ENCODE results near the gene TNFAIP3.

The TNFAIP3 gene

DNA sequence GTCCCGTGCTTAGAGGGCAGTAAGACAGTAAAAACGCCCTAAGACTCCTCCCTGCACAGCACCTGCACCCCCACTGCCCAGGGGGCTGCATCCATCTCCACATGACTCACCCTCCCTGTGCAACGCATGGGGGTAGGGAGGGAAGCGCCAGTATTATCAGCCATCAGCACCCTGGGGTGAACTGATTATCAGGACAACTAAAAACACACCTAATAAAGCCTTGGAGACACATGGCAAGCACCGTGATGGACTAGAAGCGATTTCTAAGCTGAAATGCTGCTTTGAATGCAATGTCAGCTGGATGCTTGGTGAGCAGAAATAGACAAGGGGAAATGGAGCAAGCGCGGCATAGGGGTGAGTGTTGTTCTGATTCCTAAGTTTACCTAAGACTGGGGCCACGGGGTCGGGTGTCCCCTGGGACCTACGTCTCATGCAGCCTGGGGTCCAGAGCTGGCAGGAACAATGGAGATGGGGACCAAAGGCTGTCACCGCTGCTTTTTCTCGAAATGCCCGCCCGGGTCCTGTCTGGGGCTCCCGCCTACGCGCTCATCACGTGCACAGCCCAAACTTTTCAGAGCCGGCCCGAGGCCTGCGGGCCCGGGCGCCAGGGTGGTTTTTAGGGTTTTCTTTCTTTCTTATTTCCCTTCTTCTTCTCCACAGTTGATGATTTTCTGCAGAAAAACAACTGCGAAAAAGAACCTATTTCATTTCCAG is 702 bp upstream of the TNFAIP3 start:
- Histone ChIP-seq H3K9me3 (ENCODE audit: low read depth, low read length) (no peaks in the 10 kb centered on the region), H3K36me3 (ENCODE audit: insufficient read depth, low read length) (no peaks in the 10 kb centered on the region), H3K27ac (no peak overlapping the region), H3K4me3 (peak overlapping the region; percentile 91), H3K9ac (ENCODE audit: insufficient read length) (no peak overlapping the region)
- no peak for DNase-seq (ENCODE audit: low read depth, low spot score)
- TF ChIP-seq EZH2 (IDR thresholded peaks at IDR 0.05) (no peak), FOXP2 (optimal IDR thresholded peaks at IDR 0.05; ENCODE audit: control extremely low read depth, extremely low read length, insufficient read depth) (no peak), POLR2AphosphoS5 (IDR thresholded peaks at IDR 0.05; ENCODE audit: borderline replicate concordance, low read depth, low read length) (no peak)

DNA sequence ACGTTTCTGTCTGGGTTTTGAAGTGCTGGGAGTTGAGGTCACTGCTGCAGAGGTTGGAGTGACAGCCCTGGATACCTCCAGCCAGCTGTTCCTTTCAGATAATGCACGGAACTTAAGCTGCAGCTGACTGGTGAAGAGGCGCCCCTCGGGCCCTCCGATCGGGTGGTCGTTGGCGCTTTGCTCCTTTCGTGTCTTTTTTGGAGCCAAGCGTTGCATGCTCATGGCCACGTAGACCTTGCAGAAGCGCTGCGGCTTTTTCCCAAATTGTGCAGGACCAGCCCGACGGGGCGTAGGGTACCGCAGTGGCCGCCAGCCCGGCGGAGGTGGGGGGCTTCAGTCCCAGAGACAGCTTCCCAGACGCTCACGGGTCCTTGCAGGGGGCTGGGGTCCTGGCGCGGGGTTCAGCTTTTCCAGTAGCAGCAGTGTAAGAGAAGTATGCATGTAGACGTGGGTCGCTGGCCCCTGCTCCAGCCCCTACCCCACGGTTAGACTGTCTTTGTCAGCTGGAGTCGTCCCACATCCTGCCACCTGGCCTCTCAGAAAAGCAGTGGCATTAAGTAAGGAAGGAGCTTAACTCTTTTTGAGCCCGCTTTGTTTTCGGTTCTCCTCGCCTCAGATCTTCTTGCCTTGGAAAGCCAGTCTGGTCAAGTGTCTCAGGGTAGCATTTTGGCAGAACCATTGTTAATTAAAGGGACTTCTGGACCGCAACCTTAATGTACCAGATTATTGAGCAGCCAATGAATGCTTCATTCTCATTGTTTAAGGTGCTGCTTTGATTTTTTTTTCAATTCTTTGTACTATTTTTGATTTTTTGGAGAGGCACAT is 838 bp downstream of the TNFAIP3 start:
- no peaks in the 10 kb centered on the region for H3K9me3 ChIP-seq (ENCODE audit: low read depth, low read length)
- H3K4me3 ChIP-seq, result peak overlapping the region; percentile 91
- peak overlapping the region; percentile 74 for H3K9ac ChIP-seq (ENCODE audit: insufficient read length)
- TF ChIP-seq FOXP2 (optimal IDR thresholded peaks at IDR 0.05; ENCODE audit: control extremely low read depth, extremely low read length, insufficient read depth) (no peak), EZH2 (IDR thresholded peaks at IDR 0.05) (no peak), POLR2AphosphoS5 (IDR thresholded peaks at IDR 0.05; ENCODE audit: borderline replicate concordance, low read depth, low read length) (no peak)
- no peak for DNase-seq (ENCODE audit: low read depth, low spot score)
- no peaks in the 10 kb centered on the region for H3K36me3 ChIP-seq (ENCODE audit: insufficient read depth, low read length)
- no peak overlapping the region for H3K27ac ChIP-seq

DNA sequence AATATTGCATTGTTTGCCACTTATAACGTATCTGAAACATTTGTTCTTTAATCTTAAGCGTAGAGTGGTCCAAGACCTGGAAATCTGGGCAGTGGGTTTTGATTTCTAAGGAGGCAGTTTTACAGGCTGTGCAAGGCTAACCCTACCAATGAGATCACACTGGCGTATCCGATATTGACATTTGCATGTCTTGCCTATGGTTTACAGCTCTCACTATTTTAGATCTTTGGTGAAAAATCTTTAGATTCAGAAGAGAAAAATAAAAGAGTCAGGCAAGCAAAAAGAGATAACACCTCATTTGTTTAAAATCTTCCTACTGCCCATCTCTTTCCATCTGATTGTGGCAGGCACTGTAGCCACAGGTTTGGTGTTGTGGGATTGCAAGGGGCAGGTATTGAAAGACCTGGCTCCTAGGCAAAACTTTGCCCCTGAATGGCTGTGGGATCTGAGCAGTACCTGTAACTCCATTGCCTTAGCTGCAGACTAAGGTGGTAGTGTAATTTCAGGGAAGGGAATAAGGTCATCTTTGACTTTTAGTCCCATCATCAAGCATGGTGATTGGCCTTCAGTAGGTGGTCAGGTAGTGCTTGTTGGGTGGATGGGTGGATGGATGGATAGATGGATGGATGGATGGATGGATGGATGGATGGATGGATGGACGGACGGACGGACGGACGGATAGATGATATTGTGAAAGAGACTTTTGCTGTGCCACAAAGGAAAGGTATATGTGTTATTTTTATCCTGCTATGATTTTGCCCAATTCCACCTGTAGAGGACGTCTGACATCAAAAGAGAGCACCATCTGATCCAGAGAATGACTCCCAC is 1.9 kb downstream of the TNFAIP3 start:
- DNase-seq (ENCODE audit: low read depth, low spot score), result no peak
- Histone ChIP-seq H3K9ac (ENCODE audit: insufficient read length) (no peak overlapping the region), H3K9me3 (ENCODE audit: low read depth, low read length) (no peaks in the 10 kb centered on the region), H3K27ac (no peak overlapping the region), H3K36me3 (ENCODE audit: insufficient read depth, low read length) (no peaks in the 10 kb centered on the region), H3K4me3 (no peak overlapping the region; the same call in 1 of the 2 replicates)
- TF ChIP-seq POLR2AphosphoS5 (IDR thresholded peaks at IDR 0.05; ENCODE audit: borderline replicate concordance, low read depth, low read length) (no peak), FOXP2 (optimal IDR thresholded peaks at IDR 0.05; ENCODE audit: control extremely low read depth, extremely low read length, insufficient read depth) (no peak), EZH2 (IDR thresholded peaks at IDR 0.05) (no peak)

DNA sequence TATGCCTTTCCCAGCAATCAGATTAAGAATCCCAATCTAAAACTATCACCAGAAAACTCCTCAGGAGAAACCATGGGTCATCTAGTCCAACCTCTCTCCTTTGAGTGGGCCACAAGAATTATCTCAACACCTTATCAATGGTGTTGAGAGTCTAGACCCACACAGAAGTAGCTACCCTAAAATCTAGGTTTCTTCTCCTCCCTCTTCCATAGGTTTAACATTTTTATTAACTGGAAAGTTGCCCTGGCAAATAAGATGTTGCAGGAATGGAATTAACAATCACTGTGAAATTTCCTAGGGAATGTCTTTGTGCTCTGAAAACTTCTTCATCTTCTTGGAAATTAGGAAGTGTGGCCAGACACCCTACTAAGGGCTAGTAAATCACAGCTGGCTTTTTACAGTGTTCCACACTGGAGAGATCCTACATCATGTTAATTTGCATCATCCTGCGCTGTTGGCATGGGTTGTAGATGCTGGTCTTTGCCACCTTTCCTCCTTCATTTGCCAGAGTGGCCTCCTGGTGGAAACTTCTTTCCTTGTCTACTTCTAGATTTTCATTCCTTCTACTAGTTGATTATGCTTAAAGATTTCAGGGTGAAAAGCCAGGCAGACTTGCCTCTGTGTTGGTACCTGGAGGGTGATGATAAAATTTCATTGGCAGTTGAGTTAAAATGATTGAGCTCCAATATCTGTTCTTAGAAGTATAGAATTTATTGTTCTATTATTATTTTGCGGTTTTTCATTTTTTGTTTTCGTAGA is 2.7 kb downstream of the TNFAIP3 start:
- Histone ChIP-seq H3K36me3 (ENCODE audit: insufficient read depth, low read length) (no peaks in the 10 kb centered on the region; the same call in 1 of the 2 replicates), H3K9ac (ENCODE audit: insufficient read length) (no peak overlapping the region), H3K27ac (no peak overlapping the region), H3K9me3 (ENCODE audit: low read depth, low read length) (no peaks in the 10 kb centered on the region), H3K4me3 (no peak overlapping the region)
- no peak for DNase-seq (ENCODE audit: low read depth, low spot score)
- TF ChIP-seq EZH2 (IDR thresholded peaks at IDR 0.05), result no peak
- TF ChIP-seq POLR2AphosphoS5 (IDR thresholded peaks at IDR 0.05; ENCODE audit: borderline replicate concordance, low read depth, low read length), result no peak
- TF ChIP-seq FOXP2 (optimal IDR thresholded peaks at IDR 0.05; ENCODE audit: control extremely low read depth, extremely low read length, insufficient read depth), result no peak

DNA sequence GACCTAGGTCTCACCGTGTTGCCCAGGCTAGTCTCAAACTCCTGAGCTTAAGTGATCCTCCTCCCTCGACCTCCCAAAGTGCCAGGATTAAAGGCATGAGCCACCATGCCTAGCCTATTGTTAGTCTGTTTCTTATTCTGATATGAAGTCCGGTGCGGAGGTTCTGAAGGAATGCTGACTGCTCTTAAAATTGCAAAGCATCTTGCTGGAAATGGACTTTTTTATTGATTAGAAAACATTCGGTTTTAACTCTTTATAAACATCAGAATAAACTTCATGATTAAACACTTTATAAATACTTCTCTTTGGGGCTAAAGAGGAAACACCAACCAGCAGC is 3.2 kb downstream of the TNFAIP3 start:
- no peak for DNase-seq (ENCODE audit: low read depth, low spot score)
- TF ChIP-seq FOXP2 (optimal IDR thresholded peaks at IDR 0.05; ENCODE audit: control extremely low read depth, extremely low read length, insufficient read depth) (no peak), EZH2 (IDR thresholded peaks at IDR 0.05) (no peak), POLR2AphosphoS5 (IDR thresholded peaks at IDR 0.05; ENCODE audit: borderline replicate concordance, low read depth, low read length) (no peak)
- H3K9me3 ChIP-seq (ENCODE audit: low read depth, low read length), result no peaks in the 10 kb centered on the region
- no peak overlapping the region for H3K27ac ChIP-seq
- no peaks in the 10 kb centered on the region; the same call in 1 of the 2 replicates for H3K36me3 ChIP-seq (ENCODE audit: insufficient read depth, low read length)
- no peak overlapping the region for H3K4me3 ChIP-seq
- no peak overlapping the region for H3K9ac ChIP-seq (ENCODE audit: insufficient read length)

DNA sequence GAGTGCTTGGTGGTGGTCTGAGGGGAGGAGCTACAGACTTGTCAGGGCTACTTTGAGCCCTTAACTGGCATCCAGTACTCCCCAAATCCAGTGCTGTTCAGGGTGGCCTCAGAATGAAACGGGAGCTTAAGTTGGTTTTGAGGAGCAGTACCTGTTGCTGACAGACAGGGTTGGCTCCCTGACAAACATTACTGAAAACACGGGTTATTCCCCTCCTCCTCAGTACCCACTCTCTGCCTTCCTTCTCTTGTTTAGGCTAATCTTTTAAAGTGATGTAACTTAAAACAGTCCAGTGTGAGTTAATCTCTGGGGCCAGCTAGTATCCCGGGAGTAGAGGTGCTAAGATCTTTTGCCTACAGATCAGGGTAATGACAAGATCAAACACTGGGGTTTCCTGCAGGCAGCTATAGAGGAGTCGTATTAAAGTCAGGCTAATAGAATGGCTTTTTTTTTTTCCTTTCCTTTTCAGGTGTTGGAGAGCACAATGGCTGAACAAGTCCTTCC is 3.7 kb downstream of the TNFAIP3 start:
- TF ChIP-seq POLR2AphosphoS5 (IDR thresholded peaks at IDR 0.05; ENCODE audit: borderline replicate concordance, low read depth, low read length), result no peak
- no peak for TF ChIP-seq EZH2 (IDR thresholded peaks at IDR 0.05)
- TF ChIP-seq FOXP2 (optimal IDR thresholded peaks at IDR 0.05; ENCODE audit: control extremely low read depth, extremely low read length, insufficient read depth), result no peak
- no peak overlapping the region for H3K9ac ChIP-seq (ENCODE audit: insufficient read length)
- H3K4me3 ChIP-seq, result no peak overlapping the region
- no peak for DNase-seq (ENCODE audit: low read depth, low spot score)
- H3K9me3 ChIP-seq (ENCODE audit: low read depth, low read length), result no peaks in the 10 kb centered on the region
- no peak overlapping the region for H3K27ac ChIP-seq
- peaks cover 4% of the 10 kb centered on the region; the same call in 1 of the 2 replicates for H3K36me3 ChIP-seq (ENCODE audit: insufficient read depth, low read length)

DNA sequence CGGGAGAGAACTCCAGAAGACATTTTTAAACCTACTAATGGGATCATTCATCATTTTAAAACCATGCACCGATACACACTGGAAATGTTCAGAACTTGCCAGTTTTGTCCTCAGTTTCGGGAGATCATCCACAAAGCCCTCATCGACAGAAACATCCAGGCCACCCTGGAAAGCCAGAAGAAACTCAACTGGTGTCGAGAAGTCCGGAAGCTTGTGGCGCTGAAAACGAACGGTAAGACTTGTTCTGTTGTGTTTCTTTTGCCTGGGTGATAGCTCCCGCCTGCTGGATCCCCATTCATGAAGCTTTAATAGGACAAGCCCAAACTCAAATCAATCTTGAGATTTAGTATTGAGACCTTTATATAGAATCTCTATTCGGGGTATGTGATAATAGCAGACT is 4.2 kb downstream of the TNFAIP3 start:
- no peak overlapping the region for H3K4me3 ChIP-seq
- no peak overlapping the region for H3K9ac ChIP-seq (ENCODE audit: insufficient read length)
- peaks cover 5% of the 10 kb centered on the region; the same call in 1 of the 2 replicates for H3K36me3 ChIP-seq (ENCODE audit: insufficient read depth, low read length)
- no peak overlapping the region for H3K27ac ChIP-seq
- H3K9me3 ChIP-seq (ENCODE audit: low read depth, low read length), result no peaks in the 10 kb centered on the region
- DNase-seq (ENCODE audit: low read depth, low spot score), result no peak
- no peak for TF ChIP-seq FOXP2 (optimal IDR thresholded peaks at IDR 0.05; ENCODE audit: control extremely low read depth, extremely low read length, insufficient read depth)
- TF ChIP-seq EZH2 (IDR thresholded peaks at IDR 0.05), result no peak
- no peak for TF ChIP-seq POLR2AphosphoS5 (IDR thresholded peaks at IDR 0.05; ENCODE audit: borderline replicate concordance, low read depth, low read length)
